GM18508 (cell line): ENCODE results near the gene GDPD5.

Experiments used
- ATAC-seq: cut with Tn5 transposase; IDR thresholded peaks from one replicate; pipeline ENCODE4 v1.9.1; 2021; ENCODE audit warnings: moderate number of reproducible peaks; ENCODE audit not compliant: insufficient read depth, unreplicated experiment

Gene GDPD5

DNA sequence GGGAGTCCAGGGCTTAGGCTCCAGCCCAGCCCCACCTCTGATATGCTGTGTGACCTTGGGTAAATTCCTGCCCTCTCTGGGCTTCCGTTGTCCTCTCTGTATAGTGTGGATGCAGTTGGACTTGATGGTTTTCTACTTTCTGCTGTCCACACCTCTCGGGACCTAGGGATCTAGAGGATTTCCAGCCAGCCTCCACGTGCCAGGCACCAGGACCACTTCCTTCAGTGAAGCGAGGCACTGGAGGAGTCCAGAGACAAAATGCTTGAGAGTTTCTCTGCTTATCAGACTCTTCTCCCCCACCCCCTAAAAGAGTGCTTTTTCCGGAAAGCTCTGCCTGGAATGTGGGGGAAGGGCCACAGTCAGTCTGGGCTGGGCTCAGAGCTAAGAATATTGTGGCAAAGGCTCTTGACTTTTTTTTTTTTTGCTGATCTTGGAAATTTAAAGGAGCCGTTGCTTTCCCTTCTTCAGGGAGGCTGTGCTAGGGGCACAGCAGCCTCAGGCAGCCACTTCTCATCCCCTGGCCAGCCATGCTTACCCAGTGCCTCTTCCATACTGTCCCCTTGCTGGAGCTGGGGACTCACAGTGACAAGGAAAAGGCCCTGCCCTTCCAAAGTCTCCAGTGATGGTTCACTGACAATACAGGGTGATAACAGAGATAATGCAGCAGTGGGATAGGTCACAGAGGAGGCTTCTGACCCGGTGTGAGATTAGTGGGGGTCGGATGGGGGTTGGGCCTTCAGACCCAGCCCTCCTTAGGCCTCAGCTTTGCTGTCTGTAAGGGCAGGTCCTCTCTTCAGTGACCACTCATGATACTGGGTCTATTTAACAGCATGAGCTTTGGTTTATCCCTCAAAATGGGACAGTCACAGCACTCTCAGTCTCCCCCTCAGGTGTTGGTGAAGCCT lies 33.5 kb upstream of the GDPD5 start:
- ATAC-seq, result no peak

- ATAC-seq, result no peak
Measured at GRCh38 chr11:75557666-75558494, 32.1 kb upstream of the GDPD5 start.

GRCh38 chr11:75556275-75556674 lies 30.5 kb upstream of the GDPD5 start:
- no peak for ATAC-seq

- ATAC-seq, result no peak
Measured at GRCh38 chr11:75555079-75555811, 29.5 kb upstream of the GDPD5 start.

- ATAC-seq, result no peak
Measured at GRCh38 chr11:75554258-75555022, 28.7 kb upstream of the GDPD5 start.

DNA sequence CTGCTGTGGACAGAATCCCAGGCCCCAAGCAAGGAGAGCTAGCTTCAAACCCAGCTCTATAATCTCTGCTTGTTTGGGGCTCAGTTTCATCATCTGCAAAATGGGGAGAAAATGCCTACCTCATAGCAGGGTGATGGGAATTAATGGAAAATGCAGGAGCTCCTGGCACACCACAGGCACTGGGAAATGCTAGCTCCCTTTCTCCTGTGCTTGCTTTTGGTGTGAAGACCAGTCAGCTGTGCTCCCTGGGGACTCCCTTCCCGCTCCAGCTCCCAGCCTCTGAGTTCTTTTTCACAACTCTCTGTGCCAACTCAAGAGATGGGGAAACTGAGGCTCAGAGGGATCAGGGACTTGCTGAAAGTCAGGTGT lies 28.1 kb upstream of the GDPD5 start:
- no peak for ATAC-seq

DNA sequence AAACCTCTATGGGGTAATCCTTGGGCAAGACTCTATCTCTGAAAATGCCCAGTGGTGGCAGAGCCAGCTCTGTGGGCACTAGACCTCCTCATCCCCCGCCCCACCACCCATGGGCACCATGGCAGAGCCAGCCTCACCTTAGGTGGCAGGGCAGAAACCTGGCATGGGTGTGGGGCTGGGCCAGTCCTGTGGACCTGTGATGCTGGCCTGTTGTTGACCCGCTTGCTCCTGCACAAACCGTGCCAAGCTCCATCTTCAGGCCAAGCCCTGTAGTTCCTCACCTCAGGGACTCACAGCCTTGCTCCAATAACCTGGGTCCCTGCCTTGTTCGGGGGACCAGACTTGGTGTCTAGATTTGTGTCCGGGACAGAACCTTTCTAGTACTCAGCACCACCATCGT lies 27.4 kb upstream of the GDPD5 start:
- no peak for ATAC-seq

DNA sequence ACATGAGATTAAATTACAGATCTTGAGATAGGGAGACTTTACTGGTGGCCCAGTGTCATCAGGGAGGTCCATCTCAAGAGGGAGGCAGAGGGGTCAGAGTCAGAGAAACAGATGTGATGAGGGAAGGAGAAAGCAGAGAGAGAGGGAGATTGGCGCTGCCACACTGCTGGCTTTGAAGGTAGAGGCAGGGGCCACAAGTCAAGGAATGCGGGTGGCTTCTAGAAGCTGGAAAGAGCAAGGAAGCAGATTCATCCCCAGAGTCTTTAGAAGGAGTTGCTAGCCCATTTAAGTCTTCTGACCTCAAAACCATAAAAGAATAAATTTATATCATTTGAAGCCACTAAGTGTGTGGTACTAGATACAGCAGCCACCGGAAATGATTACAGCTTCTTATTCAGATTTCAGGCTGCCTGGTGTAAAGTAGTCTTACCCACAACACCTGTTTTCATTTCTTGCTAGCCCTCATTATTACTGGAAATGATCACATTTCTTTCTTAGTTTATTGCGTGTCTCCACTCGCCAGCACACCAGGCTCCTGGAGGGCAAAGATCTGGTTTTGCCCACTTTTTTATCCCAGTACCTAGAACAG lies 23.7 kb upstream of the GDPD5 start:
- no peak for ATAC-seq

GRCh38 chr11:75548595-75549272 lies 23.0 kb upstream of the GDPD5 start:
- ATAC-seq, result no peak

GRCh38 chr11:75547617-75548058 lies 21.9 kb upstream of the GDPD5 start:
- ATAC-seq, result no peak

GRCh38 chr11:75547177-75547576 lies 21.4 kb upstream of the GDPD5 start:
- no peak for ATAC-seq

DNA sequence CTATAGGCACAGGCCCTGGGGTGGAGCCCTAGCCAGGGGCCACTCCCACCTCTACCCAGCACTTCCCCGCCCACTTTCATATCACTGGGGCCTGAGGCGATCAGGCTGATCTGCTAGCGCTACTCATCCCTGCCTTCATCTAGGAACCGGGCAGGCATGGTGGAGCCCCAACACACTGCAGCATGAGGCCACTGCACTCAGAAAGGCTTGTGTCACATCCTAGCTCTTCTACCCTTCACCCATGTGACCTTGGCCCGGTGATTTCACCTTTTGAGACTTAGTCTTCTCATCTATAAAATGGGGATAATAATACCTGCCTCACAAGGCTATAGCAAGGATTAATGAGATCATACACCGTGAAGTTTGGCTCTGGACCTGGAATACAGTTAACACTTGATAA lies 18.1 kb upstream of the GDPD5 start:
- ATAC-seq, result no peak

DNA sequence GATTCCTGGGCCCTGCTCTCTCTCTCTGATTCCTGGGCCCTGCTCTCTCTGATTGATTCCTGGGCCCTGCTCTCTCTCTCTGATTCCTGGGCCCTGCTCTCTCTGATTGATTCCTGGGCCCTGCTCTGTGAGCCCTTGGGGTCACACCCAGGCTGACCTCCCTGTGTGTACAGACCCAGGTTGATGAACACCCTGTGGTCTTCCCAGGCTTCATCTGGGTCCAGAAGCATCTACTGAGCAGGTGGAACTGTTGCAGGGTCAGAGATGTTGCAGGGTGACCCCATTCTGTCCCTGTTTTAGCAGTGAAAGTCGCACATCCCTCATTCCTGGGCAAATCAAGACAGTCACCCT lies 16.3 kb upstream of the GDPD5 start:
- no peak for ATAC-seq

- no peak for ATAC-seq
Measured at GRCh38 chr11:75541193-75542087, 15.7 kb upstream of the GDPD5 start.

DNA sequence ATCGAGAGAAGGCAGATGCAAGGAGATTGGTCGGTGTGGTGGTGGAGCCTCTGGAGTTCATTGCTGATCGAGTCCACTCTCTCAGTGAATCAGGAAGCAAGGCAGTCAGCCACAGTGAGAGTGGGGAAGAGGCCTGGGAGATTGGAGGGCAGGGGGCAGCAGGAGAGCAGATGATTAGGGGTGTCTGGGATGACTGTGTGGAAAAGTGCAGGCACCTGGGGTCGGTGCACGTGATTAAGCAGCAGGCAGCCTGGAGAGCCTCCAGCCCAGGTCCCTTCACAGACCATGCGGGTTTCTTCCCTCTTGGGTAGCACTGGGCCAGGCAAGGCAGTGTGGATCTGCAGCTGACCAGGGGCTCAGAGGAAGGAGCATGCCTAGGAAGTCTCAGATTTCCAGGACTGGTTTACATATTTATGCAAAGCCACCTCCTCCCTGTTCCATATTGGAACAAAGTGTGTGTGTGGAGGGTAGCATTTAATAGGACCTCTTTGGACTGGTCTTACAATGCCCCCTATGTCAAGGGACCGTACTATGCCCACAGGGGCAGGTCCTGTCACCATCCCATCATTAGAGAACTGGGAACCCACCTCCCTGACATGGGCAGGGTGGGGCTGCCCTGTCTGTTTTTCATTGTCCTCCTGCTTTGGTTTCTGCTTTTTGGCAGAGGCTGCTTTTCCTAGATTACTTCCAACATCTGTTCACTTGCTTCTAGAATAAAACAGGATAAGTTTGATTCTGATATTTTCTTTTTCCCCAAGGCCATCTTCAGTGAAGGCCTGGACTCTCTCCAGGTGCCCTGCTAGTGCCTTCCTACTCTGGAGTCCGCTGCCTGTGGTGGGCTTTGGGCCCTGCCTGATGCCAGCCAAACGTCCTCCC lies 14.0 kb upstream of the GDPD5 start:
- ATAC-seq, result no peak

GRCh38 chr11:75538150-75538942 lies 12.6 kb upstream of the GDPD5 start:
- no peak for ATAC-seq
